ENCODE measurements around the gene MUC22. TPM values are rescaled to one million over a fixed set of nuclear protein-coding genes. Genes with fewer than 3 reads are reported as not detected.

The MUC22 gene
- total and polyA plus RNA-seq, 2 of the 4 experiments (the other 2 are of a cell fraction) = 0.02 TPM; not detected in 1

- Histone ChIP-seq H3K4me1 (ENCODE audit: control insufficient read depth, insufficient read depth, low read length) (no peaks in the 10 kb centered on the region), H2BK120ac (ENCODE audit: low read depth, low read length) (no peak overlapping the region), H2BK15ac (ENCODE audit: low read depth, low read length) (no peak overlapping the region), H3K79me1 (ENCODE audit: low read depth in 1 of 2, low read length in 2 of 2) (no peaks in the 10 kb centered on the region), H4K20me1 (ENCODE audit: insufficient read depth, low read length) (no peaks in the 10 kb centered on the region), H4K5ac (ENCODE audit: low read depth, low read length) (no peak overlapping the region), H4K91ac (ENCODE audit: insufficient read depth, low read depth, low read length) (no peak overlapping the region), H3K4me3 (ENCODE audit: insufficient read depth, low read depth, low read length) (no peak overlapping the region), H3K27ac (ENCODE audit: insufficient read depth, low read length) (no peak overlapping the region), H3K23ac (ENCODE audit: low read depth, low read length) (no peak overlapping the region), H3K9ac (ENCODE audit: low read depth, low read length) (no peak overlapping the region), H3K9me1 (ENCODE audit: insufficient read depth, low read length) (no peaks in the 10 kb centered on the region), H4K8ac (ENCODE audit: low read depth in 2 of 2, low read length in 2 of 2) (no peak overlapping the region), H3K14ac (replicated peaks; ENCODE audit: low read depth, low read length) (no peak overlapping the region), H3K36me3 (ENCODE audit: control insufficient read depth, insufficient read depth, low read length) (no peaks in the 10 kb centered on the region), H3K4ac (ENCODE audit: low read depth, low read length) (no peak overlapping the region), H2BK20ac (ENCODE audit: low read depth, low read length) (no peak overlapping the region), H3K18ac (ENCODE audit: low read depth, low read length) (no peak overlapping the region), H3K27me3 (ENCODE audit: control insufficient read depth, insufficient read depth, low read length) (peaks cover 23% of the 10 kb centered on the region), H2BK5ac (ENCODE audit: low read depth, low read length, poor library complexity, severe bottlenecking) (no peak overlapping the region), H2AFZ (replicated peaks; ENCODE audit: low read length, poor library complexity) (no peak overlapping the region), H3K56ac (ENCODE audit: extremely low read depth, insufficient read depth, low read length) (no peak overlapping the region), H2AK9ac (replicated peaks; ENCODE audit: low read depth, low read length, poor library complexity) (no peak overlapping the region), H2AK5ac (ENCODE audit: low read depth, low read length) (no peak overlapping the region), H3K9me3 (ENCODE audit: control insufficient read depth, insufficient read depth, low read length) (no peaks in the 10 kb centered on the region), H3K4me2 (ENCODE audit: low read depth, low read length) (no peak overlapping the region)
- ChIA-PET POLR2A (ENCODE audit: unreplicated experiment) (no interaction called here), CTCF (no interaction called here)
- WGBS, 2 experiments (ENCODE audit: extremely low coverage in 2 of 2, insufficient read length in 1 of 2) = no CpG with 5 or more reads among the region's 5 CpGs
- TF ChIP-seq RCOR1 (IDR thresholded peaks at IDR 0.05; ENCODE audit: insufficient replicate concordance, low read length) = no peak
- TF ChIP-seq POLR2A (IDR thresholded peaks at IDR 0.05; ENCODE audit: low read depth, low read length) = no peak
- intact Hi-C loops (cut with micrococcal nuclease) = no loop called here
- no TSS peak for BruUV-seq (replicated peaks)
- no peak for ATAC-seq (ENCODE audit: low read depth)
- dilution Hi-C loops (cut with HindIII; ENCODE audit: low sequenced_read_pairs, unreplicated experiment) = no loop called here
- no peak for DNase-seq
- in situ Hi-C loops (cut with MboI; ENCODE audit: low sequenced_read_pairs) = no loop called here
Observed at GRCh38 chr6:30970946-30971345, 39.3 kb upstream of the MUC22 start.

All from IMR-90 (cell line).